RCC 7860 (cell line): Measurements from ENCODE around the gene USP7.
"Not testable (repeated sequence)": the region's sequence is repeated elsewhere in the genome, so short reads cannot be mapped to it uniquely, and the experiment has no call there.

Source experiments
- DNase-seq: peaks from one replicate; pipeline ENCODE4 v3.0.0-alpha.2; 2015; ENCODE audit warnings: low spot score
- FAIRE-seq: peaks from 2 replicates; lab custom pipeline; 2012; peaks lifted over from hg19 to GRCh38; lab: Jason Lieb, UNC

The USP7 gene

DNA sequence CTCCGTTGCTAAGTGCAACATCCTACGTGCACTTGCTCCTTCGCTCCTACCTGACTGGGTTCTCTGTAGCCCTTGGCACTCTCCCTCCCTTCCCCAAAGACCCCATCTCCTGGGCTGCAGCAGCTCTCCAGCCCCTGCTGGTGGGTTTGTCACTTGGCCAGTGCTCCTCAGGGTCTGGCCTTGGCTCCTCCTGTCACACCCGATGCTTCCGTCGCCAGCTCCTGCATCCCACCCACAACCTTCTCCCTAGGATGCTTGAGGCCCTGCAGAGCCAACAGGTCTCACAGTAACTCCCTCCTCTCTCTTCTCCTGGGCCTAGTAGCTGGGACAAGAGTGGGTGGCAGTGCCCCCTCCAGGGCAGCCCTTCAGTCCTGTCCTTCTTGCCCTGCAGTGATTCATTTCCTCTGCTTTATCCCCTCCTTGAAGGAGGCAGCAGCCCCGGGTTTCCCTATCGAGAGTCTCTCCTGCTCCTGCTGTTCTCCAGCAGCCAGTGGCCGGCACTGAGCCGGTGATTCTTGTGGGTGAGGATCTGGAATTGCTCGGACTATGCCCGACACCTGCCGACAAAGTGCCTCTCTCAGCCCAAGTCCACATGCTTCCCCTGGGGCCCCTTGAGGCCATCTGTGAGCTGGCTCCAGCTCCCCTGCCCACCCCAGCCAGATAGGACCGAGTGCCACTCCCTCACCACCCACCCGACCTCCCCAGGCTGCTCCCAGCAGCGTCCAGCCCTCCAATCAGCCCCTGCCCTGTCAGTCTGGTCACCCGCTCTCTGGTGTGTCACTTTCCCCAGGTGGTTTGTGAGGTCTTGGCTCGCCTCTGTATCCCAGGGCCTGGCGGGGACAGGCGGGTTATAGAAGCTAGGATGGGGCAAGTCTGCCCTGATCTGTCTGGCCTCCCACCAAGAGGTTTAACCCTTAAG, 77.8 kb downstream of the USP7 start:
- FAIRE-seq (no peak), DNase-seq (peak; percentile 59)

DNA sequence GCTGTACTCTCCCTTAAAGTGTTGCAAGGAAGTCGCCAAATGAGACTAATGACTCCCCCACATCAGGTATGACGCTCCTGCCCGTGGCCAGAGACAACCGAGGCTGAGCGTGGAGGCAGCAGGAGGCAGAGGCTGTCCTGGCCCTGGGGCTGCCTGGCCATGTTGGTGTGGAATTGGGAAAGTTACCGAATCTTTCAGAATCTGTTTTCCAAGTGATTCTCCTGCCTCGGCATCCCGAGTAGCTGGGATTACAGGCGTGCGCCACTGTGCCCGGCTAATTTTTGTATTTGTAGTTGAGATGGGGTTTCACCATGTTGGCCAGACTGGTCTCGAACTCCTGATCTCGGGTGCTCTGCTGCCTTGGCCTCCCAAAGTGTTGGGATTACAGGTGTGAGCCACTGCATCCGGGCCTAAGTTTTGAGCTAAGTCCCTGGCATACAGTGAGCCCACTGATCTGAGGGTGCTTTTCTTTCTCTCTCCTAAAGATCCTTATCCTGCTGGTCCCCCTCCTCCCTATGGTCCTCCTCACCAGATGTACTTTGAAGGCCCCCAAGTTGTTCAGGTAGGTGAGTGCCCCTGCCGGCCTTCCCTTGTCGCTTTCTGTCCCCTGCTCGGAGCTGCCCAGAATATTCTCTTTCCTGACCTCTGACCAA, 80.9 kb downstream of the USP7 start:
- DNase-seq, result no peak
- FAIRE-seq, result no peak

DNA sequence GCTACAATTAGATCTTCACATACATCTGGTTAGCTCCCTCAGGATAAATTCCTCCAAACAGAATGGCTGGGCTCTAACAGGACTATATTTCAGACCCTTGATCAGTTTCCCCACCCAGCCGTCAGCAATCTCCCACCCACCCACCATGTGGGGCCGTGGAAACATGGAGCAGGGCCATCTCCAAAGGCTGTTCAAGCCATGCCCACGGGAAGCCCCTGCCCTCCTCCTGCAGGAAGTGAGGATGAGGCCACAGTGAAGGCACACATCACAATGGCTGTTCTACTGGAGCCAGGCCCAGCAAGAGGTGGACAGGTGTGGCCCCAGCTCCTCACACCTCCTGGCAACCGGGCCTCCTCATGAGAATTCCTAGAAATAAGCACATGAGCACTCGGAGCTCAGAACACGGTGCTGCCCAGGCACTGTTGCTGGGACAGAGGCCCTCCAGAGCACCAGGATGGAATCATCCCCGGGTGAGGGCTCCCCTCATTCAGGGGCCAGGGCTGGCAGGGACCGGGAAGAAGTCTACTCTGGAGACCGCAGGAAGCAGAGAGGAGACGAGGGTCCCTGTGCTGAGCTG, 81.6 kb downstream of the USP7 start, which contains the start of gene LITAFD:
Gene LITAFD (plus strand): TSS at position 311 of the 577 bp plus-strand sequence. CDS start 2,005 bp downstream, outside the sequence.
- DNase-seq (no peak), FAIRE-seq (no peak)

DNA sequence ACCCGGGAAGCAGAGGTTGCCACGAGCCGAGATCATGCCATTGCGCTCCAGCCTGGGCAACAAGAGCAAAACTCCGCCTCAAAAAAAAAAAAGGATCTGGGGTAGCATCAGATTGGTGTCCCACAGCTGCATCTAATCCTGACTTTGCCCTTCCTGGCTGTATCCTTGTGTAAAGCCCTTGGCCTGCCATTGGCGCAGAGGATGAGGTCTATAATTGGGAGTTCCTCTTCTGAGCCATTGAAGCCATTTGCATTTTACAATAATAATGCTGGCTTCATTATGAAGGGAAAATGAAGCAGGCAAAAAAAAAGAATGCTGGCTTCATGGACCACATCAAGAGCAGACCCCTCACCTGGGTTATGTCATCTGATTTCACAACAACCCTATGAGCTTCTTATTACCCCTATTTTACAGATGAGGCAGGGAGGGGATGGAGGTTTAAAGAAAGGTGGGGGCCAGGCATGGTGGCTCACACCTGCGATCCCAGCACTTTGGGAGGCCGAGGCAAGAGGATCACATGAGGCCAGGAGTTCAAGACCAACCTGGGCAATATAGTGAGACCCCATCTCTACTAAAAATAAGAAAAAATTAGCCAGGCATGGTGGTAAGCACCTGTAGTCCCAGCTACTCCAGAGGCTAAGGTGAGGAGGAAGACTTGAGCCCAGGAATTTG, 82.7 kb downstream of the USP7 start:
- no peak for FAIRE-seq

DNA sequence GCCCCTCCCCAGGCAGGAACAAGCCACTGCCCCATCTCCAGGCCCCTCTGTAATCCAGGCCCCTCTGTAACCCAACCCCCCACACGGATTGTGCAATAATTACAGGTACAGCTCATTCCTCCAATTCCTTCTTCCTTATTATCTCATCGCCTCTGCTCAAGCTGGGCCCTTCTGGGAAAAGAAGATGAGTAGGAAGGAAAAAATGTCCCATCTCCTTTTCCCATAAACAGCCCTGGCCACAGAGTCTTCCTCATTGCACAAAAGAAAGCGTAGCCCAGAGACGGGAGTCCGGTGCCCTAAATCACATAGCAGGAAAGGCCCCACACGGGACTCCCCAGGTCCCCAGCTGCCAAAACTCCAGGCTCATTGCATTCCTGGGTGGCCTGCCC, 85.2 kb downstream of the USP7 start:
- peak; percentile 84 for DNase-seq
- FAIRE-seq, result peak; percentile 74

More for the DNA sequence above, 82.7 kb downstream of the USP7 start:
- no peak for DNase-seq

DNA sequence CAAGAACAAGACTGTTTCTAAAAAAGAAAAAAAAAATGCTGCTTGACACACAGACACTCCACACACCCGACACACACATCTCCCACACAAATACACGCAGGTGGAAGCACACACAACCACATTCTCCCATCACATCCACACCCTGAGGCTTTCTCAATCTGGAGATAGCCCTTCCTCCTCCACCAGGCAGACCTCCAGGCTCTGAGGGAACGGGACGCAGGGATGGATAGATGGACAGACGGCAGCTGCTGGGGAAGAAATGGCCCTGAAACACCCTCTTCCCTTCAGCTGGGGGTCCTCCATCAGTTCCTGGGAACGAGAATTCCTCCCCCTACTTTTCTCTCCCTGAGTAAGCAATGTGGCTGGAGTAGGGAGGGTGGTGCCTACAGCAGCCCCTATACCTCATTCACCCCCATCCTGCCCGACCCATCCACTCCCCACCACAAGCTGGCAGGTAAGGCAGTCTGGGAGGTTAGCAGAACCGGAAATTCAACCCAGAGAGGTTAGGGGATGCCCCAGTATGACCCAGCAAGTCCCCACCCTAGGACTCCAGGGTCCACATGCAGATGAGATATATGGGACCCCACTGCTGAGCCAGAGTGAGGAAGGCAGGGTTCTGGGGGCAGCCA, 85.7 kb downstream of the USP7 start:
- FAIRE-seq (no peak), DNase-seq (no peak)

DNA sequence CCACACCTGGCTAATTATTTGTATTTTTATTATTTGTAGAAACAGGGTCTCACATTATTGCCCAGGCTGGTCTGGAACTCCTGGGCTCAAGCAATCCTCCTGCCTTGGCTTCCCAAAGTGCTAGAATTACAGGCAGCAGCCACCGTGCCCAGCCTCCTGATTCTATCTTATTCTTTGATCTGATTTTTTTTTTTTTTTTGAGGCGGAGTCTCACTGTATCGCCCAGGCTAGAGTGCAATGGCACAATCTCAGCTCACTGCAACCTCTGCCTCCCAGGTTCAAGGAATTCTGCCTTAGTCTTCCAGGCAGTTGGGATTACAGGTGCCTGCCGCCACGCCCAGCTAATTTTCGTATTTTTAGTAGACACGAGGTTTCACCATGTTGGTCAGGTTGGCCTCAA, 88.4 kb downstream of the USP7 start:
- FAIRE-seq, DNase-seq: not testable (repeated sequence)

DNA sequence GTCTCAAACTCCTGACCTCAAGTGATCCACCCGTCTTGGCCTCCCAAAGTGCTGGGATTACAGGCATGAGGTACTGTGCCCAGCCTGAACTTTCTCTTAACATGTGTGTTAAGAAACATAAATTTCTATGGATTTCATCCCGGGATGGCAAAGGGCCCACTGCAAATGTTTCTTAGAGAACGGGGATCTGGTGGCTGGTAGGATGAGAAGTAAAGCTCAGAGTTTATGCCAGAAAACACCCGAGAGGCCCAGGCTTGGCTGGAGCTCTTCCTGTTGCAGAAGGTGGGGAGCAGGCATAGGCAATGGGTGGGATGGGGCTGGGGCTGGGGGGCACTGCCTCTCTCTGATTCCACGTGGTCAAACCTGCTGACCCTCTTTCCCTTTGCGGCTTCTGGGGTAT, 89.3 kb downstream of the USP7 start:
- DNase-seq (no peak), FAIRE-seq (no peak)

DNA sequence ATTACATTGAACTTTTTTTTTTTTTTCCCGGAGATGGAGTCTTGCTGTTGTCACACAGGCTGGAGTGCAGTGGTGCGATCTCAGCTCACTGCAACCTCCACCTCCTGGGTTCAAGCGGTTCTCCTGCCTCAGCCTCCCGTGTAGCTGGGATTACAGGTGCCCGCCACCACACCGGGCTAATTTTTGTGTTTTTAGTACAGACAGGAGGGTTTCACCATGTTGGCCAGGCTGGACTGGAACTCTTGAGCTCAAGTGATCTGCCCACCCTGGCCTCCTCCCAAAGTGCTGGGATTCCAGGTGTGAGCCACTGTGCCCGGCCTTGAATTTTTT, 89.9 kb downstream of the USP7 start:
- FAIRE-seq, DNase-seq: not testable (repeated sequence)

DNA sequence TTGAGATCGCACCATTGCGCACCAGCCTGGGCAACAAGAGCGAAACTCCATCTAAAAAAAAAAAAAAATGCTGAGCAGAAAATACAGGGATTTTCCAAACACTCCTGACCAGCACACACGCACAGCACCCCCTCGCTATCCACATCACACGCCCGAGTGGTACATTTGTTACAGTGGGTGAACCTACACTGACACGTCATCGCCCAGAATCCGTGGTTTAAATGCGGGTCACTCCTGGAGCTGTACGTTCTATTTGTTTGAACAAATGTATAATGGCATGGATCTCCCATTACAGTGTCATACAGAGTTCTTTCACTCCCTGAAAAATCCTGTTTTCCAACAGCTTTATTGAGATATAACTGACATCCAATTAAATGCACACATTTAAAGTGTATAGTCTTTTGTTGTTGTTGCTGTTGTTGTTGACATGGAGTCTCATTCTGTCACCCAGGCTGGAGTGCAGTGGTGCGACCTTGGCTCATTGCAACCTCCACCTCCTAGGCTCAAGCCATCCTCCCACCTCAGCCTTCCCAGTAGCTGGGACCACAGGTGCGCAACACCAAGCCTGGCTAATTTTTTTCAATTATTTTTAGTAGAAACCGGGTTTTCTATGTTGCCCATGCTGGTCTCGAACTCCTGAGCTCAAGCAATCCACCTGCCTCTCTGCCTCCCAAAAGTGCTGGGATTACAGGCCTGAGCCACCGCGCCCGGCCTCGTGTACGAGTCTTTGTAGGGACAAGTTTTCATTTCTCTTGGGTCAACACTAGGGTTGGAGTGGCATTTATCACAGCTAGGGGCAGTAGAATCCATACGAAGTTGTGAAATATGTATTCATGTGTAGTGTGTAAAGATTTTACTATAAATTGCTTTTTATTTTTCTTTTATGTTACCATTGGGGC, 90.5 kb downstream of the USP7 start:
- DNase-seq (no peak), FAIRE-seq (no peak)

DNA sequence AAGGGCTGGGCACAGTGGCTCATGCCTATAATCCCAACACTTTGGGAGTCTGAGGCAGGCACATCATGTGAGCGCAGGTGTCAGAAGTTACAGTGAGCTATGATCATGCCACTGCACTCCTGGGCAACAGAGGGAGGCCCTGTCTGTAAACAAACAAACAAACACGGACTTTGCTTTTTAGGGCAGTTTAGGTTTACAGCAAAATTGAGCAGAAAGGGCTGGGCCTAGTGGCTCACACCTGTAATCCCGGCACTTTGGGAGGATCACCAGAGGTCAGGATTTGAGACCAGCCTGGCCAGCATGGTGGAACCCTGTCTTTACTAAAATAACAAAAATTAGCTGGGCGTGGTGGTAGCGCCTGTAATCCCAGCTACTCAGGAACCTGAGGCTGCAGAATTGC, 91.6 kb downstream of the USP7 start:
- DNase-seq, result no peak
- no peak for FAIRE-seq

DNA sequence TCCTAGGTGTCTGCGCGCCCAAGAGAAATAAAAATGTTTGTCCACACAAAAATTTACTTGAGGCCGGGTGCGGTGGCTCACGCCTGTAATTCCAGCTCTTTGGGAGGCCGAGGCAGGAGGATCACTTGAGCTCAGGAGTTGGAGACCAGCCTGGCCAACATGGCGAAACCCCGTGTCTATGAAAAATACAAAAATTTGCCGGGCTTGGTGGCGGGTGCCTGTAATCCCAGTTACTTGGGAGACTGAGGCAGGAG, 93.8 kb downstream of the USP7 start:
- not testable (repeated sequence) for FAIRE-seq

DNA sequence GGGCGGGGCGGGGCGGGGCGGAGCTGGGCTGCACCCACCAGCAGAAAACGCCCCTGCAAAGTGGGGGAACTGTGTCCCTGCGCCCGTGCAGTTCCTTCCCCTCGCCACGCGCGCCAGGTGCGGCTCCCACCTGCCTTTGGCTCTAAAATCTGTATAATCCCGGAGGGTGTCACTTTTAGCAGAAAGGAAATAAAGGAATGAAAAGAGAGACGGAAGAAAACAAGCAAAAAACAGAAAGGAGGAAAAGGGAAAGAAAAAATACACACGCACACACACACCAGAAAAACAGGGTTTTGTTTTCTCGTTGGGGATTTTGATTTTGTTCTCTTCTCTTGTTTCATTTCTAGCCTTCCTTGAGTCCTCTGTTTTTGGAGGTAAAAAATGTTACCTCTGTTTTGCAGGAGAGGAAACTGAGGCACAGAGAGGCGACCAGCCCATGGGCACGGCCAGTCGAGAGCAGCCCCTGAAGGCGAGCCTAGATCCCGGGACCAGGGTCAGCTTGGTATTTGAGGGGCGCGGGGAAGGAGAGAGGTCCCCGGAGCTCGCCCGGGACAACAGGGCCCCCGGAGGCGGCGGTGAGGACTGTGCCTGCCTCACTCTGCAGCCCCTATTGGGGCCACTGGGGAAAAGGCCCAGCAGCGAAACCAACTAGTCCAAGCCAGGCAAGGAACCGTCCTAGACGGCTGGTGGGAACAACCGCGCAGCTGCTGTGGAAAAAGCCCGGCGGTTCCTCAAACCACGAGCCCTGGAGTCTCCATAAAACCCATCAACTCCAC, 94.3 kb downstream of the USP7 start:
- DNase-seq (no peak), FAIRE-seq (no peak)

More for the DNA sequence above, 93.8 kb downstream of the USP7 start:
- not testable (repeated sequence) for DNase-seq

DNA sequence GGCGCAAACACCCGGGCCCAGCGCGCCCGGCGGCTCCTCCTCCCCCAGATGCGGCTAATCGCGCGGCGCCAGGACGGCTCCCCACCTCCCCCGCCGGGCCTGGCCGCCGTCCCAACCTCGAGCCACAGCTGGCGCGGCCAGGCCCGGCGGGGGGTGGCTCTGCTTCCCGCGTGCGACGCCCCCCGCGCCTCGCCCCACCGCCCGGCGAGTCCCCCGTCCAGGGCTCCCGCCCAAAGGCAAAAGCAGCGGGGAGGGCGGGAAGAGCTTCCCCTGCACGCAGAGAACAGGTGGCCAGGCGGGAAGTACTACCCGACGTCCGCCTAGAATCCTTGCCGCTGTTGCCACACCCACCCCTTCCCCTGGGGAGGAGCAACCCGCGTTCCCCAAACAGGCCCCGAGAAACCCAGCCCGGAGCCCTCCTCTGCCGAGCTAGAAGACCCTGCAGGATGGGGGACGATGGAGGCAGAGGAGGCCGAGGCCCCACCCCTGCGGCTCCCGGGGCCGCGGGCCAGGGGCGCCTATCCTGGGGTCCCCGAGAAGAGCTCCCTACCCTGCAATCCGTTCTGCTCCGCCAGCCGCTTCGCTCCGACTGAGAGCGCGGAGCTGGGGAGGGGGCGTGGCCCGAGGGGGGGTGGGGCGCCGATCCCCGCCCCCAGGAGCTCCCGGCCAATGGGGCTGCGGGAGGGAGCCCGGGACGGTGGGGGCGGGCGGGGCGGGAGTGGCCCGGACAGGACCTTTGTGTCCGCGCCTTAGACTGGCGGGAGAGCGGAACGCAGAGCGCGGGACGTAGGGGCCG, 95.1 kb downstream of the USP7 start, which contains the start of gene CARHSP1:
Gene CARHSP1 (minus strand): TSS at position 591 of the 796 bp plus-strand sequence. CDS start 9,678 bp downstream, outside the sequence.
- DNase-seq, result peak; percentile 71
- no peak for FAIRE-seq

DNA sequence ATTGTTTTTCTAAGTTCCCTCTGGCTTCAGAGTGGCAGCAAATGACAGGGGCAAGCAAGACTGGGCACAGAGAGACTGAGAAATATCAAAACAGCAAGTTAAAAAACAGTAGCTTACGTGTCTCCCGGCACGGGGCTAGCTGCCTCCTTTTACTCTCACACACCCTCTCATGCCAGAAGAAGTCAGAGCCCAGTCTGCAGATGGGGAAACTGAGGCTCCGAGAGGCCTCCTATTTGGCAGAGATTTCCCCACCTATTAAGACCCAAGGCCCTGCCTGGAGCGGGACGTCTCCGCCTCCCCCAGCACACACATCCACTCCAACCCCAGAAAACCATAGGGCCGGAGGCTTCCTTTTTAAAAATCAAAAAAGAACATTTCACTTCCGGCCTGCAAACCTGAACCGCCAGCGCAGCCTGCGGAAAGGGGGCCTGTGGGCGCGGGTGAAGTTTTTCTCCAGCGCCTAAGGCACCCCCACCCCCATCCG, 95.7 kb downstream of the USP7 start:
- DNase-seq (no peak), FAIRE-seq (no peak)

DNA sequence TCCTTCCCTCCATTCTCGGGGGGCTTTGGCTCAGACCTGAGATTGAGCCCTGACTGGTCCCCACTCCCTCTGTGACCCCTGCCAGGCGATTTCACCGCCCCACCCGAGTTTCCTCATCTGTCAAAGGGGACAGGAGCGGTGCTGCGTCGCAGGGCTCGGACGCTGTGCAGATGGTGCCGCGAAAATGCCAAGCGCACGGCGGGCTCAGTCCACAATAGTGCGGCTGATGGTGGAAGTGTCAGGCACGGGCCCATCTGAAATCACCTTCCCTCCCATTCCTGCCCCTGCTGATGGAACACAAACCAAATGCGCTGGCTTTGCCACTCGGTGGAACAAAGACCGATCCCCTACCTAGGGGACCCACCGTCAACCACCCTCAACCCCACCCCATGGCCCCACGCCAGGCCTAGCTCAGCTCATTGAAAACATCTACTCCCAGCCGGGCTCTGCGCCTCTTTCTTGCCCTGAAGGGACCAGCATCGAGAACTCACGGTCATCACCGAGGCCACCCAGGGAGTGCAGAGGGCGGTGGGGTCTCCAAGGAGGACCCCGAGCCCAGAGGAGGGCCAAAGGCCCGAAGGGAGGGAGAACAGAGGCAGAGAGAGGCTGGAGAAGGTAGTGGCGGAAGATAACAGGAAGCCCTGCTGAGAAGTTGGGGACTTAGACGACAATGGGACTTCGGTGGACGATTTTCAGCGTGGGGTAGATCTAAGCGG, 96.3 kb downstream of the USP7 start:
- no peak for DNase-seq
- no peak for FAIRE-seq

DNA sequence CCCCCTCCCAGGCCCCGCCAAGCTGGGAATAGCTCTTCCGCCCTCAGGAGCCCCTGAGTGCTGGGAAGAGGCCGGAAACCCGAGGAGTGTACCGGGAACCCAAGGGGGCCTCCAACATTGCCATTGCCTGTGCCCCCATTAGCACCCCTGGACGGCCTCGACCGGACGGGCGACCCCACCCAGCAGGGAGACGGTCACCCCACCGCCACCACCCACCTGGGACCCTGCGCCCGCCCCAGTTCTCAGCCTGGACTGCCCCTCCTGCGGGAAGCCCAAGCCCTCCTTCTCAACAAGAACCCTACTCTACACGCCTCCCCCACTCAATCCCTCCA, 96.9 kb downstream of the USP7 start:
- no peak for FAIRE-seq
- DNase-seq, result no peak
